ENCODE measurements around the gene CHIC2.

Gene CHIC2

GRCh38 chr4:54006755-54007154 is 57.6 kb downstream of the CHIC2 start:
- DNase-seq (ENCODE audit: low read depth), result no peak

GRCh38 chr4:54005475-54005874 is 58.9 kb downstream of the CHIC2 start:
- DNase-seq (ENCODE audit: low read depth), result no peak

- no peak for DNase-seq (ENCODE audit: low read depth)
Observed at GRCh38 chr4:54004463-54004862, 59.9 kb downstream of the CHIC2 start.

- DNase-seq (ENCODE audit: low read depth), result no peak
Observed at GRCh38 chr4:54001668-54002365, 62.6 kb downstream of the CHIC2 start.

- no peak for DNase-seq (ENCODE audit: low read depth)
Observed at GRCh38 chr4:53997898-53998297, 66.5 kb downstream of the CHIC2 start.

GRCh38 chr4:53994382-53995102 is 69.9 kb downstream of the CHIC2 start:
- no peak for DNase-seq (ENCODE audit: low read depth)

- DNase-seq (ENCODE audit: low read depth), result no peak
Observed at GRCh38 chr4:53992785-53993184, 71.6 kb downstream of the CHIC2 start.

GRCh38 chr4:53991821-53992220 is 72.6 kb downstream of the CHIC2 start:
- no peak for DNase-seq (ENCODE audit: low read depth)

- no peak for DNase-seq (ENCODE audit: low read depth)
Observed at GRCh38 chr4:53990641-53991040, 73.8 kb downstream of the CHIC2 start.

- no peak for DNase-seq (ENCODE audit: low read depth)
Observed at GRCh38 chr4:53987761-53988171, 76.6 kb downstream of the CHIC2 start.

GRCh38 chr4:53986062-53986461 is 78.3 kb downstream of the CHIC2 start:
- no peak for DNase-seq (ENCODE audit: low read depth)

- DNase-seq (ENCODE audit: low read depth), result no peak
Observed at GRCh38 chr4:53981567-53981966, 82.8 kb downstream of the CHIC2 start.

- DNase-seq (ENCODE audit: low read depth), result no peak
Observed at GRCh38 chr4:53981066-53981465, 83.3 kb downstream of the CHIC2 start.

GRCh38 chr4:53974561-53974960 is 89.8 kb downstream of the CHIC2 start:
- DNase-seq (ENCODE audit: low read depth), result no peak

GRCh38 chr4:53967986-53968385 is 96.4 kb downstream of the CHIC2 start:
- DNase-seq (ENCODE audit: low read depth), result no peak

GRCh38 chr4:53963781-53964180 is 100.6 kb downstream of the CHIC2 start:
- no peak for DNase-seq (ENCODE audit: low read depth)

GRCh38 chr4:53963336-53963735 is 101.1 kb downstream of the CHIC2 start:
- no peak for DNase-seq (ENCODE audit: low read depth)

GRCh38 chr4:53962516-53963225 is 101.7 kb downstream of the CHIC2 start:
- no peak for DNase-seq (ENCODE audit: low read depth)

- DNase-seq (ENCODE audit: low read depth), result no peak
Observed at GRCh38 chr4:53961351-53961750, 103.1 kb downstream of the CHIC2 start.

GRCh38 chr4:53960843-53961242 is 103.6 kb downstream of the CHIC2 start:
- no peak for DNase-seq (ENCODE audit: low read depth)

Data from activated T-cell treated with anti-CD3 and anti-CD28 coated beads for 24 hours (primary cell).